Esophagus squamous epithelium (tissue), 5 donors: ENCODE data around the gene ARHGAP40. TPM values are rescaled to one million over a fixed set of nuclear protein-coding genes. Genes with fewer than 3 reads are reported as not detected.

Experiments used
- DNase-seq: peaks from one replicate; lab custom pipeline; 2025; lab: John Stamatoyannopoulos, UW
- H3K27ac ChIP-seq, 4 donors: fragments of 200-600 bp; sonication (generic); one replicate each; pipeline ENCODE4 v1.5.1; 2016 to 2019; ENCODE audit warnings: mild to moderate bottlenecking in 1 of 4
- H3K27me3 ChIP-seq, 4 donors: fragments of 200-600 bp; sonication (generic); 1 replicate in 3 of 4; 2 replicates in 1 of 4; pipeline versions ENCODE4 v1.5.1 to v1.6.0; 2017 to 2021; ENCODE audit warnings: antibody characterized with exemption in 1 of 4
- H3K36me3 ChIP-seq, 3 donors: fragments of 200-600 bp; sonication (generic); one replicate each; pipeline ENCODE4 v1.5.1; 2016 to 2019
- H3K4me1 ChIP-seq, 3 donors: fragments of 200-600 bp; sonication (generic); one replicate each; pipeline ENCODE4 v1.5.1; 2017 to 2019
- H3K4me3 ChIP-seq, 4 donors: fragments of 200-600 bp; sonication (generic); 1 replicate in 3 of 4; 2 replicates in 1 of 4; pipeline ENCODE4 v1.5.1; 2016 to 2019; ENCODE audit warnings: mild to moderate bottlenecking in 2 of 4, moderate library complexity in 1 of 4
- H3K9me3 ChIP-seq, 3 donors: fragments of 200-600 bp; sonication (generic); one replicate each; pipeline ENCODE4 v1.5.1; 2016 to 2019
- POLR2A ChIP-seq, 4 donors: fragments of 450-650 bp; IDR thresholded peaks; one replicate each; pipeline ENCODE4 v1.6.1; 2017; ENCODE audit warnings: antibody characterized with exemption in 4 of 4, mild to moderate bottlenecking in 4 of 4, moderate library complexity in 3 of 4
- WGBS, 2 donors: methylation state at CpG; one replicate each; pipeline ENCODE4 v1.1.5; 2018; 5-methylcytosine and 5-hydroxymethylcytosine counted together
- intact Hi-C: fragments of 100-400 bp; cut with DNase I; formaldehyde crosslinking; loops from one replicate; pipeline ENCODE4 v1.15.0; 2022
- total RNA-seq, 4 donors: library from RNA; depleted of rRNA; stranded (reverse); fragments of >200 nt; gene quantifications; one replicate each; pipeline ENCODE4 v1.1.0, GENCODE V29; 2016
- TF ChIP-seq, protein P1 (sequence below), 6 experiments: fragments of 450-650 bp in 4 of 6; fragments of 200-600 bp in 2 of 6; sonication (generic) in 2 of 6; IDR thresholded peaks; one replicate each; pipeline ENCODE4 v1.5.1; 2016 to 2019; ENCODE audit warnings: antibody characterized with exemption in 6 of 6, mild to moderate bottlenecking in 4 of 6, moderate library complexity in 4 of 6
- donor health status: DM: yes; HTN: yes; CAD: no.

ARHGAP40 gene
- total RNA-seq, 4 donors from 2014 or later, result 4.7 to 14.8 (median 12.4) TPM

DNA sequence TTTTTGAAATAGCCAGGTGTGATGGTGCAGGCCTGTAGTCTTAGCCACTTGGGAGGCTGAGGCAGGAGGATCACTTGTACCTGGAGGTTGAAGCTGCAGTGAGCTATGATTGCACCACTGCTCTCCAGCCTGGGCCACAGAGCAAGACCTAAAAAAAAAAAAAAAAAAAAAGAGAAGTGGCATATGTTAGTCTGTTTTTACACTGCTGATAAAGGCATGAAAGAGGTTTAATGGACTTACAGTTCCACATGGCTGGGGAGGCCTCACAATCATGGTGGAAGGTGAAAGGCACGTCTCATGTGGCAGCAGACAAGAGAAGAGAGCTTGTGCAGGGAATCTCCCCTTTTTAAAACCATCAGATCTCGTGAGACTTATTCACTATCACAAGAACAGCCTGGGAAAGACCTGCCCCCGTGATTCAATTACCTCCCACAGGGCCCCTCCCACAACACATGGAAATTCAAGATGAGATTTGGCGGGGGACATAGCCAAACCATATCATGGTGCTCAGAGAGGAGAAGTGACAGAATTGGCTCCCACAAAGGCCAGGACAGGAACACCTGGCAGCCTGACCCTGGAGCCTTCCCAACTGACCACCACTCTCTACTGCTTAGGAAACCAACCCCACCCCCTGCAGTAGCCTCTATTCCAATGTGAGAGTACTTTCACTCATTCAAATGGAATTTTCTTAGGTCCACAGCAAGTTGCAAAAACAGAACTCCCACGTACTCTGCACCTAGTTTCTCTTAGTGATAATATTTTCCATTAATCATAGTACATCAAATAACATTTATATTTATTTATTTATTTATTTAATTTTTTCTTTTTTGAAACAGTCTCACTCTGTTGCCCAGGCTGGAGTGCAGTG, 29.8 kb downstream of the ARHGAP40 start:
- H3K36me3 ChIP-seq, result no peaks in the 10 kb centered on the region
- intact Hi-C loops, result no loop called here
- H3K4me1 ChIP-seq, result no peaks in the 10 kb centered on the region
- WGBS, 2 donors, result 50 to 54% methylated on average over 5 of the region's 5 CpGs
- no peak for TF ChIP-seq POLR2A (IDR thresholded peaks at IDR 0.05)
- TF ChIP-seq, protein P1, sequence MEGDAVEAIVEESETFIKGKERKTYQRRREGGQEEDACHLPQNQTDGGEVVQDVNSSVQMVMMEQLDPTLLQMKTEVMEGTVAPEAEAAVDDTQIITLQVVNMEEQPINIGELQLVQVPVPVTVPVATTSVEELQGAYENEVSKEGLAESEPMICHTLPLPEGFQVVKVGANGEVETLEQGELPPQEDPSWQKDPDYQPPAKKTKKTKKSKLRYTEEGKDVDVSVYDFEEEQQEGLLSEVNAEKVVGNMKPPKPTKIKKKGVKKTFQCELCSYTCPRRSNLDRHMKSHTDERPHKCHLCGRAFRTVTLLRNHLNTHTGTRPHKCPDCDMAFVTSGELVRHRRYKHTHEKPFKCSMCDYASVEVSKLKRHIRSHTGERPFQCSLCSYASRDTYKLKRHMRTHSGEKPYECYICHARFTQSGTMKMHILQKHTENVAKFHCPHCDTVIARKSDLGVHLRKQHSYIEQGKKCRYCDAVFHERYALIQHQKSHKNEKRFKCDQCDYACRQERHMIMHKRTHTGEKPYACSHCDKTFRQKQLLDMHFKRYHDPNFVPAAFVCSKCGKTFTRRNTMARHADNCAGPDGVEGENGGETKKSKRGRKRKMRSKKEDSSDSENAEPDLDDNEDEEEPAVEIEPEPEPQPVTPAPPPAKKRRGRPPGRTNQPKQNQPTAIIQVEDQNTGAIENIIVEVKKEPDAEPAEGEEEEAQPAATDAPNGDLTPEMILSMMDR (IDR thresholded peaks at IDR 0.05), result no peak
- peaks cover 0 to 23% (median 0%) of the 10 kb centered on the region in 4 donors for H3K27me3 ChIP-seq
- no peak overlapping the region for H3K4me3 ChIP-seq
- H3K27ac ChIP-seq, result no peak overlapping the region
- no peaks in the 10 kb centered on the region for H3K9me3 ChIP-seq
- DNase-seq, result no peak

DNA sequence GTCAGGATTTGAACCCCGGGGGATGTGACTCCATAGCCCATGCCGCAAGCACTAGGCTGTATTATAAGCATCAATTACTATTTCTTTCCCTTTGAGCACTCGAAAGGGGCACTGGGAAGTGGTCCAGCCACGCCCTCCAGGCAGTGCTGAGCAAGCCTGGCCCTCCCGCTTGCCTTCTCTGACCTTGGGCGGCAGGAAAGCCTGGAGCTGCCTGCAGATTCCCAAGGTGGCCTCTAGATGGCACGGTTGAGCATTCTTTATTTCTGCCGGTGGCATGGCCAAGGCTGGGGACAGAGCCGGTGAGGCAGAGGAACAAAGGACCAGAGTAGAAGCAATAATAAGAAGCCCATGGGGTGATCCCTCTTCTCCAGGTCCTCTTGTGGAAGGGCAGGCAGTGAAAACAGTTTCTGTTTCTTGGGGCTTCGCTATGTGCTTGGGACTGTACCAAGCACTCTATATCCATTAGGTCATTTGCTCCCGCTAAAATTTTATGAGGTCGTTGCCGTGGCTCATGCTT, 32.0 kb downstream of the ARHGAP40 start:
- no peak overlapping the region for H3K27ac ChIP-seq
- H3K9me3 ChIP-seq, result no peaks in the 10 kb centered on the region
- no peak for DNase-seq
- no peak overlapping the region for H3K4me3 ChIP-seq
- intact Hi-C loops, result no loop called here
- peaks cover 0 to 26% (median 0%) of the 10 kb centered on the region in 4 donors for H3K27me3 ChIP-seq
- TF ChIP-seq POLR2A (IDR thresholded peaks at IDR 0.05), result no peak
- TF ChIP-seq, protein P1 (IDR thresholded peaks at IDR 0.05), result peak; percentile 54 to 83 (median 68)
- no peaks in the 10 kb centered on the region for H3K36me3 ChIP-seq
- no peaks in the 10 kb centered on the region for H3K4me1 ChIP-seq
- 44 to 58% methylated on average over 8 to 10 of the region's 13 CpGs for WGBS, 2 donors

DNA sequence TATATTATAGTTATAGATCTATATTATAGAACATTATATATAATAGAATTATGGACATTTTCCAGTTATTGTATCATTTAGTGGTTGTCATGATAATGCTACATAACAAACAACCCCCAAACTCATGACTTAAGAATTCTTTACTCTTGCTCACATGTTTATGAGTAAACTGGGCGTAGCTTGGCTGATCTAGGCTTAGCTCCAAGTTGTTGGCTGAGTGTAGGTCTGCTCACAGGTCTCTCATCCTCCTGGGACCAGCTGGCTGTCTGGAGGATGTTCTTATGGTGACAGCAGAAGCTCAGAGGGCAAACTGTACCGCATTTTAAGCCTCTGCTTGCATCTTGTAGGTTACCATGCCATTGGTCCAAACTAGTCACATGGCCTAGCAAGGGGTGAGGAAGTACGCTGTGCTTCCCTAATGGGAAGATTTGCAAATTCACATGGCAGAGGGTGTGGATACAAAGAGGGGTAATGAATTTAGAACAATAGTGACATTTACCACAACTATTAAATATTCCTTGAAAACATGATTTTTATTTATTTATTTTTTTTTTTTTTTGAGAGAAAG, 34.2 kb downstream of the ARHGAP40 start:
- TF ChIP-seq, protein P1 (IDR thresholded peaks at IDR 0.05), result no peak
- TF ChIP-seq POLR2A (IDR thresholded peaks at IDR 0.05), result no peak
- Histone ChIP-seq H3K36me3 (no peaks in the 10 kb centered on the region), H3K27me3 (peaks cover 0 to 33% (median 0%) of the 10 kb centered on the region in 4 donors), H3K9me3 (no peaks in the 10 kb centered on the region), H3K4me1 (no peaks in the 10 kb centered on the region), H3K27ac (no peak overlapping the region), H3K4me3 (no peak overlapping the region)
- 39% methylated on average over 3 of the region's 3 CpGs for WGBS, 2 donors
- intact Hi-C loops, result no loop called here
- no peak for DNase-seq

DNA sequence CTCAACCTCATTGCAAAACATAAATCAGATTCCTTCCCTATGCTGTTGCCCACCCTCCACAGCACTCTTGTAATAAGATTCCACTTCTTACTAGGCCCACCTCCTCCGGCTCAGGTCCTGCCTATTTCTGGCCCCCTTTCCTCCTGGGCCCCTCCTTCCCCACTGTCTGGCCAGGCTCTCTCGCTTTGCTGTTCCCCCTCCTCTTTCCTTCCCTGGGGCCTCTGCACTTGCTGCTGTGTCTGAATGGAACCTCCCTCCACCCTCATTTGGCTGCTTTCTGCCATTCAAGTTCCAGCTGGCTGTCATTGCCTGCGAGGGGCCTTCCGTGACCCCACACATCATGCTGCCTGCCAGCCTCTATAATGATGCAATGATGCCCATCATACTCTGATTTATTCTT, 38.9 kb downstream of the ARHGAP40 start:
- no peaks in the 10 kb centered on the region for H3K4me1 ChIP-seq
- H3K9me3 ChIP-seq, result no peaks in the 10 kb centered on the region
- H3K27ac ChIP-seq, result no peak overlapping the region
- H3K36me3 ChIP-seq, result no peaks in the 10 kb centered on the region
- peaks cover 0 to 42% (median under 1%) of the 10 kb centered on the region in 4 donors for H3K27me3 ChIP-seq
- WGBS, 2 donors, result 30 to 41% methylated on average over 4 of the region's 4 CpGs
- no peak for DNase-seq
- H3K4me3 ChIP-seq, result no peak overlapping the region
- intact Hi-C loops, result loop anchor here (10.0 kb wide), 1 partner anchor 414 kb away; no protein-coding TSS in a partner anchor
- TF ChIP-seq POLR2A (IDR thresholded peaks at IDR 0.05), result no peak
- TF ChIP-seq, protein P1 (IDR thresholded peaks at IDR 0.05), result no peak

DNA sequence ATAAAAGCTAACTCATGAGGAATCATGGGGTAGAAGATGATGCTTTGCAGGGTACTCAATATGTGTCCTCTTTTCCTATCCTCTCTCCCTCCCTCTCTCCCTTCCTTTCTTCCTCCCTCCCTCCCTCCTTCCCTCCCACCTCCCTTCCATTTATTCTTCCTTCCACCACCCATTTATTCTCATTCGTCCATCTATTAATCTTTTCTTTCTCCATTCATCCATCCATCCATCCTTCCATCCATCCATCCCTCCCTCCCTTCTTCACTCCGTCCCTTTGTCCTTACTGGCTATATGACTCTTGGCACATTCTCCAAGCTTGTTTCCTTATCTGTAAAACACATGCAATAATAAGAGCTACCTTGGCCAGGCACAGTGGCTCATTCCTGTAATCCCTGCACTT, 40.9 kb downstream of the ARHGAP40 start:
- intact Hi-C loops, result loop anchor here (10.0 kb wide), 1 partner anchor 412 kb away; no protein-coding TSS in a partner anchor
- Histone ChIP-seq H3K9me3 (no peaks in the 10 kb centered on the region), H3K36me3 (peaks cover 0 to 5% (median 0%) of the 10 kb centered on the region in 3 donors), H3K4me1 (peaks cover 0 to 12% (median 8%) of the 10 kb centered on the region in 3 donors), H3K27me3 (peaks cover 0 to 59% (median 3%) of the 10 kb centered on the region in 4 donors), H3K4me3 (no peak overlapping the region), H3K27ac (no peak overlapping the region)
- TF ChIP-seq POLR2A (IDR thresholded peaks at IDR 0.05), result no peak
- TF ChIP-seq, protein P1 (IDR thresholded peaks at IDR 0.05), result no peak
- WGBS, 2 donors, result 66 to 84% methylated on average over 2 of the region's 2 CpGs
- DNase-seq, result no peak
